Stomach (tissue), 4 donors: ENCODE measurements around the gene SMTNL2.

Source experiments
- CTCF ChIP-seq, 7 experiments: fragments of 450-650 bp in 4 of 7; fragments of 200-600 bp in 3 of 7; sonication (generic) in 3 of 7; IDR thresholded peaks; one replicate each; pipeline ENCODE4 v1.5.1; 2016 to 2019; ENCODE audit warnings: antibody characterized with exemption in 7 of 7, control low read depth in 2 of 7, mild to moderate bottlenecking in 1 of 7
- POLR2A ChIP-seq, 4 donors: fragments of 450-650 bp; IDR thresholded peaks; one replicate each; pipeline ENCODE4 v1.6.1; 2016; ENCODE audit warnings: antibody characterized with exemption in 4 of 4, control low read depth in 2 of 4, mild to moderate bottlenecking in 1 of 4, moderate library complexity in 1 of 4

GRCh38 chr17:4587803-4588202 lies 3.5 kb downstream of the SMTNL2 start:
- TF ChIP-seq CTCF (IDR thresholded peaks at IDR 0.05): no peak
- TF ChIP-seq POLR2A (IDR thresholded peaks at IDR 0.05): no peak
